GM12878 (cell line): ENCODE data around the gene HERC4. TPM values are rescaled to one million over a fixed set of nuclear protein-coding genes. Genes with fewer than 3 reads are reported as not detected.

Source experiments
- ATAC-seq: fragments of 200-7000 bp; cut with Tn5 transposase; 3 replicates; pipeline ENCODE4 v1.9.1; 2020; ENCODE audit warnings: mild to moderate bottlenecking, moderate library complexity
- BruUV-seq: library from RNA; stranded (reverse); fragments of 400-500 nt; replicated peaks from 2 replicates; lab custom pipeline; 2021; lab: Mats Ljungman, UMichigan
- CTCF ChIA-PET: fragments of 300-600 bp; sonication (Branson Sonifier 250); formaldehyde crosslinking; extraction: SDS; loops from one replicate; lab custom pipeline; 2021; ENCODE audit warnings: inconsistent platforms; lab: Yijun Ruan, JAX
- POLR2A ChIA-PET: fragments of 350-600 bp; formaldehyde crosslinking; extraction: SDS; loops from one replicate; lab custom pipeline; 2021; ENCODE audit warnings: inconsistent platforms; lab: Charles Lee
- RAD21 ChIA-PET: fragments of 300-600 bp; sonication (Branson Sonifier 250); formaldehyde crosslinking; loops from one replicate; lab custom pipeline; 2023; ENCODE audit warnings: antibody characterized with exemption; ENCODE audit not compliant: unreplicated experiment; lab: Charles Lee
- SMC1A ChIA-PET: fragments of 300-600 bp; sonication (Branson Sonifier 250); formaldehyde crosslinking; loops from one replicate; lab custom pipeline; 2023; ENCODE audit not compliant: unreplicated experiment, uncharacterized antibody; lab: Charles Lee
- DNase-seq: peaks from one replicate; pipeline ENCODE4 v3.0.0-alpha.2; 2011; ENCODE audit warnings: low read depth, low spot score
- FAIRE-seq: peaks from 3 replicates; lab custom pipeline; 2011; peaks lifted over from hg19 to GRCh38; lab: Jason Lieb, UNC
- H2AFZ ChIP-seq: 2 replicates; pipeline ENCODE4 v1.6.0; 2011; ENCODE audit warnings: low read depth, low read length, control low read depth; ENCODE audit not compliant: control insufficient read depth
- H3K27ac ChIP-seq: 2 replicates; pipeline ENCODE4 v1.5.1; 2011; ENCODE audit warnings: control low read depth; ENCODE audit not compliant: control insufficient read depth, insufficient read depth
- H3K27me3 ChIP-seq, 2 experiments: replicated peaks in 1 of 2; 2 replicates each; pipeline versions ENCODE4 v1.6.0 to v1.6.1; 2011; ENCODE audit warnings: low read length in 1 of 2; ENCODE audit not compliant: control insufficient read depth in 2 of 2, insufficient read depth in 2 of 2
- H3K36me3 ChIP-seq, 2 experiments: 2 replicates each; pipeline ENCODE4 v1.5.1; 2011; ENCODE audit warnings: low read length in 1 of 2; ENCODE audit not compliant: control insufficient read depth in 2 of 2, insufficient read depth in 2 of 2
- H3K4me1 ChIP-seq: 2 replicates; pipeline ENCODE4 v1.6.1; 2011; ENCODE audit warnings: mild to moderate bottlenecking, low read length, moderate library complexity, mixed read lengths; ENCODE audit not compliant: control insufficient read depth, insufficient read depth
- H3K4me2 ChIP-seq: 2 replicates; pipeline ENCODE4 v1.6.0; 2011; ENCODE audit warnings: control low read depth; ENCODE audit not compliant: control insufficient read depth, insufficient read depth
- H3K4me3 ChIP-seq: fragments of 200-600 bp; sonication (generic); 2 replicates; pipeline ENCODE4 v1.5.1; 2016
- H3K79me2 ChIP-seq: 2 replicates; pipeline ENCODE4 v1.6.0; 2011; ENCODE audit warnings: low read length; ENCODE audit not compliant: control insufficient read depth, insufficient read depth
- H3K9ac ChIP-seq: 2 replicates; pipeline ENCODE4 v1.8.0; 2011; ENCODE audit warnings: low read length, control low read depth, mixed read lengths; ENCODE audit not compliant: control insufficient read depth, insufficient read depth
- H3K9me3 ChIP-seq: replicated peaks from 3 replicates; pipeline ENCODE4 v1.5.1; 2011; ENCODE audit warnings: mild to moderate bottlenecking, low read length; ENCODE audit not compliant: control insufficient read depth, insufficient read depth
- H4K20me1 ChIP-seq: 2 replicates; pipeline ENCODE4 v1.6.0; 2011; ENCODE audit not compliant: control insufficient read depth, insufficient read depth
- ATF7 ChIP-seq: fragments of 450-650 bp; IDR thresholded peaks from 2 replicates; pipeline ENCODE4 v1.6.1; 2016; ENCODE audit warnings: low read depth, mild to moderate bottlenecking
- CBFB ChIP-seq: IDR thresholded peaks from 2 replicates; pipeline ENCODE4 v1.6.1; 2016; ENCODE audit warnings: antibody characterized with exemption, low read depth
- E4F1 ChIP-seq: fragments of 450-650 bp; IDR thresholded peaks from 2 replicates; pipeline ENCODE4 v1.6.1; 2018; ENCODE audit warnings: borderline replicate concordance, mild to moderate bottlenecking; ENCODE audit not compliant: partially characterized antibody
- GABPA ChIP-seq: IDR thresholded peaks from 2 replicates; pipeline ENCODE4 v1.6.1; 2014; ENCODE audit warnings: antibody characterized with exemption, low read depth, mild to moderate bottlenecking, inconsistent platforms
- IRF3 ChIP-seq: fragments of 450-650 bp; IDR thresholded peaks from 2 replicates; pipeline ENCODE4 v1.6.1; 2014; ENCODE audit warnings: mild to moderate bottlenecking
- JUND ChIP-seq: IDR thresholded peaks from 2 replicates; pipeline ENCODE4 v1.6.1; 2012; ENCODE audit warnings: low read depth, mild to moderate bottlenecking, low read length, improper control_type of control experiment, moderate library complexity
- KLF5 ChIP-seq: fragments of 450-650 bp; IDR thresholded peaks from 2 replicates; pipeline ENCODE4 v1.6.1; 2014; ENCODE audit warnings: mild to moderate bottlenecking; ENCODE audit not compliant: partially characterized antibody
- PAX5 ChIP-seq: IDR thresholded peaks from 2 replicates; pipeline ENCODE4 v1.6.1; 2011; ENCODE audit warnings: low read depth, low read length, borderline replicate concordance
- PAX8 ChIP-seq: fragments of 450-650 bp; IDR thresholded peaks from 2 replicates; pipeline ENCODE4 v1.6.1; 2017; ENCODE audit warnings: mild to moderate bottlenecking, moderate library complexity
- POLR2A ChIP-seq: IDR thresholded peaks from 2 replicates; pipeline ENCODE4 v1.6.1; 2011; ENCODE audit warnings: low read depth, mild to moderate bottlenecking, low read length
- POU2F2 ChIP-seq: IDR thresholded peaks from 3 replicates; pipeline ENCODE4 v1.6.1; 2011; ENCODE audit warnings: low read depth, mild to moderate bottlenecking, low read length, borderline replicate concordance
- RAD21 ChIP-seq: IDR thresholded peaks from 2 replicates; pipeline ENCODE4 v1.6.1; 2011; ENCODE audit warnings: mild to moderate bottlenecking, low read depth, low read length, moderate library complexity; ENCODE audit not compliant: insufficient read depth
- RCOR1 ChIP-seq: conservative IDR thresholded peaks from 2 replicates; pipeline ENCODE4 v1.6.1; 2012; ENCODE audit warnings: low read depth, low read length, improper control_type of control experiment
- STAT1 ChIP-seq: fragments of 450-650 bp; conservative IDR thresholded peaks from 2 replicates; pipeline ENCODE4 v1.6.1; 2014; ENCODE audit warnings: antibody characterized with exemption, mild to moderate bottlenecking
- SUZ12 ChIP-seq: fragments of 200-600 bp; sonication (generic); IDR thresholded peaks from one replicate; pipeline ENCODE4 v1.6.1; 2018; ENCODE audit warnings: antibody characterized with exemption, mild to moderate bottlenecking; ENCODE audit not compliant: unreplicated experiment
- TARDBP ChIP-seq: IDR thresholded peaks from 2 replicates; pipeline ENCODE4 v1.6.1; 2016; ENCODE audit warnings: borderline replicate concordance
- TBL1XR1 ChIP-seq: IDR thresholded peaks from 2 replicates; pipeline ENCODE4 v1.6.1; 2012; ENCODE audit warnings: low read depth, low read length, improper control_type of control experiment
- ZBTB4 ChIP-seq: fragments of 450-650 bp; formaldehyde crosslinking; IDR thresholded peaks from 2 replicates; pipeline ENCODE4 v1.4.0; 2022; ENCODE audit warnings: mild to moderate bottlenecking, moderate library complexity
- WGBS: methylation state at CpG from one replicate; pipeline ENCODE4 v1.1.6; 2016; ENCODE audit warnings: low lambda C conversion rate; ENCODE audit not compliant: insufficient replicate concordance, insufficient coverage; ENCODE audit errors: missing lambda C conversion rate; 5-methylcytosine and 5-hydroxymethylcytosine counted together
- in situ Hi-C: fragments of 300-500 bp; cut with MboI; formaldehyde crosslinking; loops from 9 replicates; pipeline ENCODE4 v1.14.3; 2018; ENCODE audit warnings: mixed read lengths
- intact Hi-C: fragments of 100-400 bp; cut with micrococcal nuclease; formaldehyde crosslinking; loops from one replicate; pipeline ENCODE4 v1.14.2; 2022; ENCODE audit not compliant: unreplicated experiment
- polyA plus RNA-seq, 11 experiments: library from polyadenylated mRNA; depleted of rRNA in 4 of 11; unstranded in 6 of 11; stranded (reverse) in 5 of 11; fragments of >200 nt; fragmentation: Nextera tagmentation in 4 of 11; fragmentation: Illumina TruSeq in 1 of 11; extraction: Ambion mirVana in 4 of 11; extraction: Trizol in 1 of 11; gene quantifications; 1 replicate in 1 of 11; 2 replicates in 10 of 11; pipeline versions ENCODE4 v1.2.1 to v1.2.3, GENCODE V29; 2011 to 2016; ENCODE audit warnings: inconsistent platforms in 2 of 11, missing spikeins in 2 of 11, low read depth in 1 of 11
- total RNA-seq, 4 experiments: library from RNA; depleted of rRNA in 3 of 4; stranded (reverse); fragments of >200 nt in 3 of 4; fragmentation: Illumina TruSeq in 1 of 4; extraction: Trizol in 1 of 4; gene quantifications; 2 replicates each; pipeline versions ENCODE4 v1.2.1 to v1.2.3, GENCODE V29; 2013 to 2021

Gene HERC4
- total and polyA plus RNA-seq, 10 of the 15 experiments (the other 5 are each of a cell fraction or from before 2014, with no cell fraction given) = 9.7 to 36.8 (median 23.4) TPM

GRCh38 chr10:68001539-68001938 is 73.5 kb downstream of the HERC4 start:
- H4K20me1 ChIP-seq = no peaks in the 10 kb centered on the region
- no peaks in the 10 kb centered on the region for H3K9me3 ChIP-seq
- ChIA-PET SMC1A (interaction anchor here (0.7 kb wide), 1 partner anchor 61 kb away, joined by 3 read pairs; no protein-coding TSS in a partner anchor), POLR2A (no interaction called here), CTCF (no interaction called here), RAD21 (no interaction called here)
- H3K4me3 ChIP-seq = no peak overlapping the region
- no peak for ATAC-seq
- no peak overlapping the region for H2AFZ ChIP-seq
- no peak for DNase-seq
- H3K79me2 ChIP-seq = no peaks in the 10 kb centered on the region
- no peaks in the 10 kb centered on the region for H3K4me1 ChIP-seq
- no peaks in the 10 kb centered on the region for H3K27me3 ChIP-seq
- no peak overlapping the region for H3K9ac ChIP-seq
- H3K36me3 ChIP-seq = no peaks in the 10 kb centered on the region; a peak in 1 of 4 replicates
- in situ Hi-C loops = no loop called here
- H3K27ac ChIP-seq = no peak overlapping the region
- FAIRE-seq = no peak
- no peak overlapping the region for H3K4me2 ChIP-seq
- no TSS peak for BruUV-seq
- 89% methylated on average over 1 of the region's 1 CpG for WGBS
- intact Hi-C loops = no loop called here
- TF ChIP-seq ATF7 = no peak
- no peak for TF ChIP-seq ZBTB4 (CRISPR knock-in tag)
- TF ChIP-seq PAX8 = no peak
- no peak for TF ChIP-seq RCOR1
- TF ChIP-seq POLR2A = no peak
- no peak for TF ChIP-seq STAT1
- no peak for TF ChIP-seq JUND
- TF ChIP-seq GABPA = no peak
- no peak for TF ChIP-seq TARDBP
- no peak for TF ChIP-seq SUZ12
- no peak for TF ChIP-seq KLF5
- no peak for TF ChIP-seq RAD21
- no peak for TF ChIP-seq TBL1XR1
- no peak for TF ChIP-seq E4F1
- no peak for TF ChIP-seq IRF3
- TF ChIP-seq PAX5 = no peak
- TF ChIP-seq POU2F2 = no peak
- TF ChIP-seq CBFB = no peak
